PFSK-1 (cell line): ENCODE data around the gene MFAP3.

Experiments used
- FOXP2 ChIP-seq: optimal IDR thresholded peaks from 2 replicates; pipeline ENCODE3; 2011; ENCODE audit warnings: borderline replicate concordance, control low read depth, inconsistent platforms; ENCODE audit not compliant: insufficient read depth; ENCODE audit errors: extremely low read length, extremely low read depth
- POLR2AphosphoS5 ChIP-seq: IDR thresholded peaks from 2 replicates; pipeline ENCODE4 v1.6.1; 2012; ENCODE audit warnings: low read depth, mild to moderate bottlenecking, control low read depth, low read length, moderate library complexity
- REST ChIP-seq, 2 experiments: IDR thresholded peaks; 2 replicates each; pipeline versions ENCODE4 v1.6.1 to v1.8.0; 2011 to 2012; ENCODE audit warnings: low read depth in 2 of 2, low read length in 2 of 2, control low read depth in 1 of 2, inconsistent platforms in 1 of 2, mild to moderate bottlenecking in 1 of 2, moderate library complexity in 1 of 2; ENCODE audit not compliant: insufficient read depth in 1 of 2
- SIN3A ChIP-seq: IDR thresholded peaks from 2 replicates; pipeline ENCODE4 v1.6.1; 2012; ENCODE audit warnings: mild to moderate bottlenecking, low read length, moderate library complexity, borderline replicate concordance; ENCODE audit not compliant: insufficient read depth
- TAF1 ChIP-seq: IDR thresholded peaks from 2 replicates; pipeline ENCODE4 v1.6.1; 2012; ENCODE audit warnings: low read length, control low read depth, borderline replicate concordance; ENCODE audit not compliant: insufficient read depth

Gene MFAP3

GRCh38 chr5:154015071-154015693 lies 23.6 kb upstream of the MFAP3 start:
- TF ChIP-seq TAF1 (no peak), POLR2AphosphoS5 (no peak), FOXP2 (no peak), SIN3A (no peak), REST (IDR thresholded peaks at IDR 0.05; ENCODE audit: insufficient read depth in 1 of 2, low read depth in 2 of 2, low read length in 2 of 2) (no peak)

- TF ChIP-seq TAF1, result no peak
Measured at GRCh38 chr5:154025951-154026350, 12.8 kb upstream of the MFAP3 start.

GRCh38 chr5:154031937-154032489 lies 6.8 kb upstream of the MFAP3 start:
- TF ChIP-seq TAF1 (no peak), SIN3A (no peak), REST (IDR thresholded peaks at IDR 0.05; ENCODE audit: insufficient read depth in 1 of 2, low read depth in 2 of 2, low read length in 2 of 2) (no peak), POLR2AphosphoS5 (no peak), FOXP2 (no peak)

GRCh38 chr5:154034944-154035343 lies 3.8 kb upstream of the MFAP3 start:
- no peak for TF ChIP-seq POLR2AphosphoS5
- no peak for TF ChIP-seq TAF1
- no peak for TF ChIP-seq SIN3A
- no peak for TF ChIP-seq FOXP2
- no peak for TF ChIP-seq REST (IDR thresholded peaks at IDR 0.05; ENCODE audit: insufficient read depth in 1 of 2, low read depth in 2 of 2, low read length in 2 of 2)

- TF ChIP-seq SIN3A (no peak), REST (IDR thresholded peaks at IDR 0.05; ENCODE audit: insufficient read depth in 1 of 2, low read depth in 2 of 2, low read length in 2 of 2) (no peak), TAF1 (no peak), FOXP2 (no peak)
Measured at GRCh38 chr5:154038261-154038706, 483 bp upstream of the MFAP3 start.
